K562 (cell line): ENCODE results near the gene SCARF1. TPM values are rescaled to one million over a fixed set of nuclear protein-coding genes. Genes with fewer than 3 reads are reported as not detected.

Experiments
- ATAC-seq: fragments of 200-7000 bp; cut with Tn5 transposase; 3 replicates; pipeline ENCODE4 v1.9.1; 2020; ENCODE audit warnings: moderate library complexity
- BruUV-seq: library from RNA; stranded (reverse); fragments of 400-500 nt; replicated peaks from 2 replicates; lab custom pipeline; 2021; lab: Mats Ljungman, UMichigan
- CTCF ChIA-PET: fragments of 300-600 bp; formaldehyde crosslinking; extraction: SDS; loops from one replicate; lab custom pipeline; 2021; ENCODE audit warnings: low intra/inter-chr PET ratio; lab: Yijun Ruan, JAX
- POLR2A ChIA-PET: fragments of 300-600, 350-650 bp; sonication (Branson Sonifier 250); formaldehyde crosslinking; extraction: SDS; loops from one replicate; lab custom pipeline; 2021; ENCODE audit warnings: antibody characterized with exemption, inconsistent platforms; lab: Yijun Ruan, JAX
- DNase-seq, 4 experiments: peaks; one replicate each; pipeline versions ENCODE4 v3.0.0 to v3.0.0-alpha.2; 2011 to 2018; ENCODE audit warnings: low spot score in 3 of 4, mixed read lengths in 3 of 4; ENCODE audit errors: extremely low read depth in 1 of 4
- FAIRE-seq: peaks from 2 replicates; lab custom pipeline; 2011; peaks lifted over from hg19 to GRCh38; lab: Jason Lieb, UNC
- H2AFZ ChIP-seq: 2 replicates; pipeline ENCODE4 v1.6.0; 2011; ENCODE audit warnings: low read depth, low read length, control low read depth, inconsistent platforms
- H3K27ac ChIP-seq: fragments of 200-600 bp; 3 replicates; pipeline ENCODE4 v1.8.0; 2011; ENCODE audit warnings: low read depth, mild to moderate bottlenecking, control low read depth, inconsistent platforms, low read length, moderate library complexity, mixed read lengths; ENCODE audit errors: extremely low read depth
- H3K27me3 ChIP-seq, 2 experiments: fragments of 300-600 bp in 1 of 2; 2 replicates in 1 of 2; 3 replicates in 1 of 2; pipeline versions ENCODE4 v1.6.0 to v1.8.0; 2011; ENCODE audit warnings: inconsistent platforms in 2 of 2, low read length in 2 of 2, mild to moderate bottlenecking in 1 of 2, mixed read lengths in 1 of 2, moderate library complexity in 1 of 2; ENCODE audit not compliant: control insufficient read depth in 2 of 2, insufficient read depth in 2 of 2
- H3K36me3 ChIP-seq: fragments of 300-600 bp; 3 replicates; pipeline ENCODE4 v1.8.0; 2011; ENCODE audit warnings: mild to moderate bottlenecking, low read length, inconsistent platforms; ENCODE audit not compliant: control insufficient read depth, insufficient read depth
- H3K4me1 ChIP-seq, 2 experiments: fragments of 200-600 bp in 1 of 2; replicated peaks in 1 of 2; 2 replicates in 1 of 2; 3 replicates in 1 of 2; pipeline versions ENCODE4 v1.5.1 to v1.8.0; 2011; ENCODE audit warnings: inconsistent platforms in 2 of 2, low read length in 2 of 2, mild to moderate bottlenecking in 1 of 2, mixed read lengths in 1 of 2, moderate library complexity in 1 of 2; ENCODE audit not compliant: control insufficient read depth in 2 of 2, insufficient read depth in 2 of 2
- H3K4me2 ChIP-seq: 2 replicates; pipeline ENCODE4 v1.6.1; 2011; ENCODE audit warnings: low read length, control low read depth, inconsistent platforms, mixed read lengths; ENCODE audit not compliant: insufficient read depth
- H3K4me3 ChIP-seq: fragments of 200-600 bp; sonication (generic), shearing (Covaris generic); 2 replicates; pipeline ENCODE4 v1.5.1; 2016; ENCODE audit warnings: control low read depth, inconsistent platforms
- H3K79me2 ChIP-seq: fragments of 200-600 bp; 3 replicates; pipeline ENCODE4 v1.8.0; 2011; ENCODE audit warnings: low read length, inconsistent platforms; ENCODE audit not compliant: control insufficient read depth, insufficient read depth
- H3K9ac ChIP-seq, 2 experiments: 2 replicates each; pipeline versions ENCODE4 v1.6.0 to v1.6.1; 2011; ENCODE audit warnings: low read depth in 2 of 2, low read length in 2 of 2, control low read depth in 1 of 2, inconsistent platforms in 1 of 2, mild to moderate bottlenecking in 1 of 2, mixed read lengths in 1 of 2; ENCODE audit not compliant: insufficient read depth in 1 of 2
- H3K9me1 ChIP-seq: one replicate; pipeline ENCODE4 v1.6.0; 2011; ENCODE audit warnings: inconsistent platforms, mild to moderate bottlenecking, low read length, moderate library complexity; ENCODE audit not compliant: control insufficient read depth, insufficient read depth
- H3K9me3 ChIP-seq: replicated peaks from 2 replicates; pipeline ENCODE4 v1.5.1; 2011; ENCODE audit warnings: low read depth, low read length, inconsistent platforms; ENCODE audit not compliant: control insufficient read depth, insufficient read depth
- H4K20me1 ChIP-seq: replicated peaks from 2 replicates; pipeline ENCODE4 v1.6.1; 2011; ENCODE audit warnings: low read length, inconsistent platforms, mixed read lengths; ENCODE audit not compliant: control insufficient read depth, insufficient read depth
- ARNT ChIP-seq, 2 experiments: fragments of 450-650 bp; IDR thresholded peaks; 2 replicates each; pipeline ENCODE4 v1.6.1; 2016; ENCODE audit warnings: mild to moderate bottlenecking in 1 of 2
- BCL6 ChIP-seq: fragments of 250-450 bp; sonication (Bioruptor Pico); IDR thresholded peaks from 2 replicates; pipeline ENCODE4 v1.4.0; 2020
- CBFB ChIP-seq: sonication (generic); formaldehyde crosslinking; IDR thresholded peaks from 2 replicates; pipeline ENCODE4 v1.4.0; 2020; ENCODE audit warnings: mild to moderate bottlenecking, missing genetic modification reagents
- COPS2 ChIP-seq: fragments of 450-650 bp; conservative IDR thresholded peaks from 2 replicates; pipeline ENCODE4 v1.6.1; 2016; ENCODE audit warnings: mild to moderate bottlenecking, moderate library complexity
- CREM ChIP-seq: IDR thresholded peaks from 2 replicates; pipeline ENCODE4 v1.6.1; 2014; ENCODE audit warnings: antibody characterized with exemption, low read depth
- CXXC5 ChIP-seq: fragments of 250-450 bp; sonication (Bioruptor Pico); IDR thresholded peaks from 2 replicates; pipeline ENCODE4 v1.8.0; 2022; ENCODE audit warnings: inconsistent platforms, mild to moderate bottlenecking, moderate library complexity
- FOS ChIP-seq: IDR thresholded peaks from 3 replicates; pipeline ENCODE4 v1.6.1; 2011; ENCODE audit not compliant: insufficient read length; ENCODE audit errors: extremely low read depth
- FOSL1 ChIP-seq: fragments of 200-800 bp; sonication (Bioruptor generic); conservative IDR thresholded peaks from 2 replicates; pipeline ENCODE4 v1.6.1; 2016; ENCODE audit warnings: missing genetic modification characterization, missing compliant biosample characterization
- GTF2A2 ChIP-seq: IDR thresholded peaks from 2 replicates; pipeline ENCODE4 v1.6.1; 2016; ENCODE audit warnings: mild to moderate bottlenecking, missing genetic modification characterization, missing compliant biosample characterization
- HOXB6 ChIP-seq: fragments of 250-450 bp; sonication (Bioruptor Pico); IDR thresholded peaks from 2 replicates; pipeline ENCODE4 v1.5.1; 2022; ENCODE audit warnings: mild to moderate bottlenecking, borderline replicate concordance
- KDM4B ChIP-seq, 2 experiments: fragments of 450-650 bp in 1 of 2; sonication (generic) in 1 of 2; IDR thresholded peaks; 2 replicates each; pipeline ENCODE4 v1.6.1; 2016 to 2017; ENCODE audit warnings: borderline replicate concordance in 2 of 2, antibody characterized with exemption in 1 of 2, low read depth in 1 of 2, mild to moderate bottlenecking in 1 of 2
- MED1 ChIP-seq: sonication (generic); formaldehyde crosslinking; IDR thresholded peaks from 2 replicates; pipeline ENCODE4 v1.8.1; 2023; ENCODE audit warnings: missing genetic modification reagents, borderline replicate concordance
- PHB ChIP-seq: fragments of 250-450 bp; sonication (Bioruptor Pico); IDR thresholded peaks from 2 replicates; pipeline ENCODE4 v1.5.0; 2021
- POLR3G ChIP-seq: IDR thresholded peaks from 2 replicates; pipeline ENCODE4 v1.6.1; 2011; ENCODE audit not compliant: insufficient read length, insufficient replicate concordance; ENCODE audit errors: extremely low read depth
- YBX1 ChIP-seq: fragments of 450-650 bp; IDR thresholded peaks from 2 replicates; pipeline ENCODE4 v1.7.1; 2016; ENCODE audit warnings: mild to moderate bottlenecking
- ZBED1 ChIP-seq: IDR thresholded peaks from 2 replicates; pipeline ENCODE4 v1.6.1; 2014
- ZNF696 ChIP-seq: fragments of 250-450 bp; sonication (Bioruptor Pico); conservative IDR thresholded peaks from 2 replicates; pipeline ENCODE4 v1.4.0; 2020; ENCODE audit warnings: mild to moderate bottlenecking, moderate library complexity
- WGBS: fragments of 100-300 bp; shearing (Covaris generic); methylation state at CpG from one replicate; pipeline ENCODE4 v1.1.6; 2016; ENCODE audit warnings: low coverage, mixed read lengths; ENCODE audit not compliant: insufficient coverage; ENCODE audit errors: missing lambda C conversion rate; 5-methylcytosine and 5-hydroxymethylcytosine counted together
- in situ Hi-C: fragments of 300-500 bp; cut with MboI; formaldehyde crosslinking; loops from 4 replicates; pipeline ENCODE4 v1.15.0; 2018; ENCODE audit warnings: inconsistent platforms, mixed read lengths
- intact Hi-C: fragments of 100-400 bp; cut with micrococcal nuclease; formaldehyde crosslinking; loops from 2 replicates; pipeline ENCODE4 v1.14.2; 2022
- polyA plus RNA-seq, 8 experiments: library from polyadenylated mRNA; depleted of rRNA in 4 of 8; stranded (reverse) in 5 of 8; unstranded in 3 of 8; fragments of >200 nt; fragmentation: Nextera tagmentation in 2 of 8; fragmentation: Illumina TruSeq in 1 of 8; extraction: Ambion mirVana in 2 of 8; extraction: Trizol in 1 of 8; gene quantifications; 2 replicates each; pipeline versions ENCODE4 v1.2.1 to v1.2.3, GENCODE V29; 2011 to 2014; ENCODE audit warnings: inconsistent platforms in 1 of 8, missing spikeins in 1 of 8
- total RNA-seq, 7 experiments: library from RNA; depleted of rRNA in 6 of 7; stranded (reverse); fragments of >200 nt in 6 of 7; fragmentation: Illumina TruSeq in 2 of 7; extraction: Trizol in 2 of 7; gene quantifications; 2 replicates each; pipeline versions ENCODE4 v1.2.1 to v1.2.3, GENCODE V29; 2011 to 2021; ENCODE audit warnings: low replicate concordance in 1 of 7
- TF ChIP-seq, protein P1 (sequence below), 2 experiments: IDR thresholded peaks; 2 replicates each; pipeline ENCODE4 v1.6.1; 2012; ENCODE audit warnings: improper control_type of control experiment in 2 of 2, low read depth in 2 of 2, low read length in 2 of 2, borderline replicate concordance in 1 of 2

SCARF1 gene
- total and polyA plus RNA-seq, 9 of the 15 experiments (the other 6 are each of a cell fraction or from before 2014, with no cell fraction given): 0.04 to 2.1 (median 0.63) TPM

DNA sequence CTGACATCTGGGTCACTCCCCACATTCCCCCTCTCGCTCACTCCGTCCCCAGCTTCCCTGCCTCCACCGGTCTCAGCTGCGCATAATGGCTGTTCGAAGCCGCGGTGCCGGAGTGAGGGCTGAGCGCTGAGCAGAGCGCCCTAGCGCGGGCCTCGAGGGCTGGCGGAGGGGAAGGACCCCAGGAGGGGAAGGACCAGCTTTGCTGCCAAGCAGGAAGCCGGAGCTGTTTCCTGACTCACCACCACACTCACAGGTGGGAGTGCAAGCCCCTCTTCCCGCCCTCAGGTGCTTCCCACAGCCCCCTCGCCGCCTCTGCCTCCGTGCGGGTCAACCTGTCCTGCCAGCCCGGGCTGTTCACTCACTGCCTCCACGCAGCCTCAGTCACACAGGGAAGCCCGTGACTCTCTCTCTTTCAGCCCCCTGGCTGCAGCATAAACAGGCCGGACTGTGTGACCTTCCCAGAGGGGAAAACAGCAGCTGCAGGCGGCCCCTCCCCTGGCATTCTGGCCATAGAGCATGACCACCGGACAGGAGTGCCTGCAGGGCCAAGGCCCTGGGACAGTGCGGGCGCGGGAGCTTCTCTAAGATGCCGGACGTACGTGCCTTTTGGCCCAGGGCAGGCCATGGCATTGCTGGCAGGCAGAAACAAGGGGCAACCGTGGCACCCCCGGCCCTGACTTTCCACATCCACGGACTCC lies 40.6 kb downstream of the SCARF1 start:
- ChIA-PET POLR2A (interaction anchor here (0.6 kb wide), 1 partner anchor 113 kb away, joined by 3 read pairs; no protein-coding TSS in a partner anchor), CTCF (no interaction called here)
- no peak for DNase-seq
- Histone ChIP-seq H2AFZ (no peak overlapping the region), H4K20me1 (no peaks in the 10 kb centered on the region), H3K4me1 (peaks cover 0 to 12% of the 10 kb centered on the region in 2 experiments; a peak in 2 of 5 replicates), H3K4me3 (no peak overlapping the region), H3K9me1 (no peaks in the 10 kb centered on the region), H3K4me2 (no peak overlapping the region), H3K9me3 (peaks cover 5% of the 10 kb centered on the region; the same call in 1 of the 2 replicates), H3K27ac (no peak overlapping the region), H3K36me3 (no peaks in the 10 kb centered on the region), H3K79me2 (no peaks in the 10 kb centered on the region), H3K27me3 (no peaks in the 10 kb centered on the region), H3K9ac (no peak overlapping the region; a peak in 1 of 4 replicates)
- intact Hi-C loops: no loop called here
- no peak for TF ChIP-seq FOSL1
- TF ChIP-seq POLR3G: no peak
- TF ChIP-seq BCL6 (CRISPR knock-in tag): no peak
- no peak for TF ChIP-seq GTF2A2 (tag)
- no peak for TF ChIP-seq FOS
- TF ChIP-seq CBFB (CRISPR knock-in tag): no peak
- no peak for TF ChIP-seq ZBED1
- TF ChIP-seq, protein P1, sequence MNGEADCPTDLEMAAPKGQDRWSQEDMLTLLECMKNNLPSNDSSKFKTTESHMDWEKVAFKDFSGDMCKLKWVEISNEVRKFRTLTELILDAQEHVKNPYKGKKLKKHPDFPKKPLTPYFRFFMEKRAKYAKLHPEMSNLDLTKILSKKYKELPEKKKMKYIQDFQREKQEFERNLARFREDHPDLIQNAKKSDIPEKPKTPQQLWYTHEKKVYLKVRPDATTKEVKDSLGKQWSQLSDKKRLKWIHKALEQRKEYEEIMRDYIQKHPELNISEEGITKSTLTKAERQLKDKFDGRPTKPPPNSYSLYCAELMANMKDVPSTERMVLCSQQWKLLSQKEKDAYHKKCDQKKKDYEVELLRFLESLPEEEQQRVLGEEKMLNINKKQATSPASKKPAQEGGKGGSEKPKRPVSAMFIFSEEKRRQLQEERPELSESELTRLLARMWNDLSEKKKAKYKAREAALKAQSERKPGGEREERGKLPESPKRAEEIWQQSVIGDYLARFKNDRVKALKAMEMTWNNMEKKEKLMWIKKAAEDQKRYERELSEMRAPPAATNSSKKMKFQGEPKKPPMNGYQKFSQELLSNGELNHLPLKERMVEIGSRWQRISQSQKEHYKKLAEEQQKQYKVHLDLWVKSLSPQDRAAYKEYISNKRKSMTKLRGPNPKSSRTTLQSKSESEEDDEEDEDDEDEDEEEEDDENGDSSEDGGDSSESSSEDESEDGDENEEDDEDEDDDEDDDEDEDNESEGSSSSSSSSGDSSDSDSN (IDR thresholded peaks at IDR 0.05; ENCODE audit: borderline replicate concordance in 1 of 2, low read depth in 2 of 2, low read length in 2 of 2): no peak
- TF ChIP-seq HOXB6 (CRISPR knock-in tag): no peak
- no peak for TF ChIP-seq CXXC5
- TF ChIP-seq YBX1: no peak
- no peak for TF ChIP-seq ZNF696 (CRISPR knock-in tag)
- no peak for TF ChIP-seq MED1 (CRISPR knock-in tag)
- no peak for TF ChIP-seq ARNT (IDR thresholded peaks at IDR 0.05)
- TF ChIP-seq PHB (CRISPR knock-in tag): no peak
- TF ChIP-seq CREM: no peak
- TF ChIP-seq COPS2: no peak
- TF ChIP-seq KDM4B (IDR thresholded peaks at IDR 0.05; ENCODE audit: borderline replicate concordance in 2 of 2, low read depth in 1 of 2): no peak
- in situ Hi-C loops: no loop called here
- no peak for ATAC-seq
- BruUV-seq: no TSS peak
- WGBS: 82% methylated on average over 11 of the region's 35 CpGs
- no peak for FAIRE-seq
